Neural cell (in vitro differentiated cells): ENCODE measurements around the gene OR52N1. TPM values are rescaled to one million over a fixed set of nuclear protein-coding genes. Genes with fewer than 3 reads are reported as not detected.
A peak's percentile ranks its signal among the peaks of the same experiment; 100 is the strongest.

Experiments
- H2AFZ ChIP-seq: fragments of 200-600, 300-800 bp; sonication (generic), shearing (Covaris generic); 2 replicates; pipeline ENCODE4 v1.6.0; 2014; ENCODE audit warnings: low read depth, mild to moderate bottlenecking, antibody characterized with exemption, low read length, moderate library complexity
- H3F3A ChIP-seq: fragments of 200-600 bp; shearing (Covaris generic); 2 replicates; pipeline ENCODE4 v1.6.1; 2016; ENCODE audit warnings: mild to moderate bottlenecking, moderate library complexity, mixed read lengths, antibody characterized with exemption, low read length; ENCODE audit not compliant: insufficient read depth, poor library complexity, severe bottlenecking
- H3K27ac ChIP-seq: fragments of 200-600, 300-800 bp; sonication (generic), shearing (Covaris generic); 2 replicates; pipeline ENCODE4 v1.5.1; 2014; ENCODE audit warnings: mild to moderate bottlenecking, low read length, moderate library complexity
- H3K27me3 ChIP-seq: fragments of 300-800, 200-600 bp; sonication (generic), shearing (Covaris generic); 2 replicates; pipeline ENCODE4 v1.6.0; 2014; ENCODE audit warnings: mild to moderate bottlenecking, low read depth, low read length, moderate library complexity; ENCODE audit not compliant: insufficient read depth
- H3K36me3 ChIP-seq: fragments of 300-800, 200-600 bp; sonication (generic), shearing (Covaris generic); 2 replicates; pipeline ENCODE4 v1.5.1; 2014; ENCODE audit warnings: mild to moderate bottlenecking, antibody characterized with exemption, low read length, moderate library complexity; ENCODE audit not compliant: insufficient read depth
- H3K4me2 ChIP-seq: fragments of 300-800, 200-600 bp; sonication (generic), shearing (Covaris generic); 2 replicates; pipeline ENCODE4 v1.6.0; 2014; ENCODE audit warnings: mild to moderate bottlenecking, low read length
- H3K4me3 ChIP-seq: fragments of 300-800, 200-600 bp; sonication (generic), shearing (Covaris generic); 2 replicates; pipeline ENCODE4 v1.5.1; 2014; ENCODE audit warnings: mild to moderate bottlenecking, low read length, moderate library complexity
- H3K79me2 ChIP-seq: fragments of 200-600 bp; shearing (Covaris generic); replicated peaks from 2 replicates; pipeline ENCODE4 v1.6.0; 2014; ENCODE audit warnings: mild to moderate bottlenecking, low read length, moderate library complexity; ENCODE audit not compliant: insufficient read depth
- H3K9ac ChIP-seq: fragments of 300-800, 200-600 bp; sonication (generic), shearing (Covaris generic); 2 replicates; pipeline ENCODE4 v1.6.1; 2016; ENCODE audit warnings: mild to moderate bottlenecking, low read length, mixed read lengths
- H3K9me2 ChIP-seq: fragments of 200-600 bp; shearing (Covaris generic); 2 replicates; pipeline ENCODE4 v1.6.1; 2016; ENCODE audit warnings: mild to moderate bottlenecking, low read length, mixed read lengths; ENCODE audit not compliant: insufficient read depth
- H3K9me3 ChIP-seq: fragments of 200-600, 300-800 bp; sonication (generic), shearing (Covaris generic); 2 replicates; pipeline ENCODE4 v1.6.1; 2016; ENCODE audit warnings: mild to moderate bottlenecking, mixed run types, low read length, moderate library complexity, mixed read lengths
- H4K20me1 ChIP-seq: fragments of 200-600 bp; shearing (Covaris generic); 2 replicates; pipeline ENCODE4 v1.6.1; 2016; ENCODE audit warnings: mild to moderate bottlenecking, mixed run types; ENCODE audit not compliant: insufficient read depth
- EP300 ChIP-seq: fragments of 450-650 bp; conservative IDR thresholded peaks from 2 replicates; pipeline ENCODE4 v1.6.1; 2014; ENCODE audit warnings: antibody characterized with exemption, mild to moderate bottlenecking, moderate library complexity; ENCODE audit not compliant: poor library complexity, severe bottlenecking
- EZH2 ChIP-seq: fragments of 200-600, 300-800 bp; shearing (Covaris generic), sonication (generic); IDR thresholded peaks from 2 replicates; pipeline ENCODE4 v1.6.1; 2014; ENCODE audit warnings: antibody characterized with exemption, low read length, borderline replicate concordance, mild to moderate bottlenecking; ENCODE audit not compliant: insufficient read depth, poor library complexity, severe bottlenecking
- MXI1 ChIP-seq: fragments of 450-650 bp; conservative IDR thresholded peaks from 2 replicates; pipeline ENCODE4 v1.6.1; 2014; ENCODE audit warnings: antibody characterized with exemption, mild to moderate bottlenecking; ENCODE audit not compliant: poor library complexity, severe bottlenecking
- POLR2AphosphoS5 ChIP-seq: IDR thresholded peaks from 2 replicates; pipeline ENCODE4 v1.6.1; 2012
- RAD21 ChIP-seq: fragments of 450-650 bp; conservative IDR thresholded peaks from 2 replicates; pipeline ENCODE4 v1.6.1; 2014; ENCODE audit warnings: antibody characterized with exemption, mild to moderate bottlenecking, moderate library complexity
- SMC3 ChIP-seq: fragments of 450-650 bp; conservative IDR thresholded peaks from 2 replicates; pipeline ENCODE4 v1.6.1; 2014; ENCODE audit warnings: antibody characterized with exemption, mild to moderate bottlenecking, moderate library complexity; ENCODE audit not compliant: poor library complexity
- TAF1 ChIP-seq: IDR thresholded peaks from 2 replicates; pipeline ENCODE4 v1.6.1; 2012; ENCODE audit warnings: low read depth
- polyA plus RNA-seq: library from polyadenylated mRNA; depleted of rRNA; stranded (reverse); fragments of >200 nt; gene quantifications from 2 replicates; pipeline ENCODE4 v1.2.3, GENCODE V29; 2014
- TF ChIP-seq, protein P1 (sequence below): fragments of 450-650 bp; IDR thresholded peaks from 2 replicates; pipeline ENCODE4 v1.5.1; 2014; ENCODE audit warnings: antibody characterized with exemption, mild to moderate bottlenecking, moderate library complexity; ENCODE audit not compliant: poor library complexity, severe bottlenecking
- TF ChIP-seq, protein P2 (sequence below): IDR thresholded peaks from 2 replicates; pipeline ENCODE4 v1.6.1; 2012; ENCODE audit warnings: borderline replicate concordance

The OR52N1 gene
- polyA plus RNA-seq, 1 donor from 2014 or later = not detected

DNA sequence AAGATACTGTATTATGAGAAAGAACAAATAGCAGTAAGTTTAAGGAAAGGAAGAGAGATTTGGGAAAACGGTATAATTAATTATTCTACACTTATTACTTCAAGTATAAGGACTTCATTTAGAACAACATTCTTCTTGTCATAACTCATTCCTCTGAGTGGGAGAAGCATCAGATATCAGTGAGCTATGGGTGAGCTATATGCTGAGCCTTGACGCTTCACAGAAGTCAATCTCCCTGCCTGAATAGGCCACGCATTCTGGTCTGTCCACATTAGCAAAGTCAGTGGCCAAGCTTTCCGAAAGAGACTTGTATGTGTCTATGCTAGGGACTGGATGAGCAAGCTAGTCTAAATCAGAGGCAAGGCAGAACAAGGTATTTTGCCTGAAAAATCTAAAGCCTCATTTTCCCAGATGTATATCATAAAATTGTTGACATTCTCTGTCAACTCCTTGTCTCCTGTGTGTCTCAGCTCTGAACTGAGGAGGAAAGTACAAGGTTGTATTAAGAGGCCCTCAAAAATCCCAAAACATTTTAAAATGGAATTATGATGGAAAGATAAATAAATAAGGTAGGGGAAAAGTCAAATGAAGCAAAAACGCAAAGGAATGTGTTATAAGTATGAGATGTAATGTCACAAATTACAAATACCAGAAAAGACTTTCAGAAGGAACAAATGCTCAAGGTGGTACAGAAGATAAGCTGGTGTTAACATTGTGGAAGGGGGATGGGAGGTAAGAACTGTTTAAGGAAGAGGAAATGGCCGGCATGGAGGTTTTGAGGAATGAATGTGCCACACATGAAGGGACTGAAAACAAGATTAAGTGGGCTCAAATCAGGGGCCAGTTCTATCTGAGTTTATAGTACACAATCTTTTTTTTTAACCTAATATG lies 19.1 kb upstream of the OR52N1 start:
- no peaks in the 10 kb centered on the region for H3K9me3 ChIP-seq

DNA sequence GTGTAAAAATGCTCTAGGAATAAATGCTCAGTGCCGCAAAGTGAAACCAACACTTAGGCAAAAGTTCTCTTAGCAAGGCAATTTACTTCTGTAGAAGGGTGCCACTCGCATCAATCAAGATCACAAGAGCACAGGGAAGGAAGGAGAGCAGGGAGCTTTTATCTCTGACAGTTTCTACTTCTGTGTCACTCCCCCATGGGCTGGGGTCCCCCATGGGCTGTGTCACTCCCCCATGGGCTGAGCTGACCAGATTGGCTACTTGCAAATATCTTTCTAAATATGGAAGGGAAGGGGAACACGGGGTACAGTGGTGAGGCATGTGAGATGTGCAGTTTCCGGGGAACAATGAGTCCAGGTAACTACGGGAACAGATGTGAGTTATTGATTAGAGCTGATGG lies 18.1 kb upstream of the OR52N1 start:
- Histone ChIP-seq H4K20me1 (no peaks in the 10 kb centered on the region), H3F3A (no peaks in the 10 kb centered on the region), H3K9me3 (no peaks in the 10 kb centered on the region), H3K36me3 (no peaks in the 10 kb centered on the region), H3K4me3 (peak overlapping the region; percentile 61), H3K9ac (no peak overlapping the region), H3K79me2 (no peaks in the 10 kb centered on the region), H3K27me3 (no peaks in the 10 kb centered on the region), H3K27ac (no peak overlapping the region), H2AFZ (no peak overlapping the region), H3K9me2 (no peaks in the 10 kb centered on the region), H3K4me2 (no peak overlapping the region)
- TF ChIP-seq, protein P1, sequence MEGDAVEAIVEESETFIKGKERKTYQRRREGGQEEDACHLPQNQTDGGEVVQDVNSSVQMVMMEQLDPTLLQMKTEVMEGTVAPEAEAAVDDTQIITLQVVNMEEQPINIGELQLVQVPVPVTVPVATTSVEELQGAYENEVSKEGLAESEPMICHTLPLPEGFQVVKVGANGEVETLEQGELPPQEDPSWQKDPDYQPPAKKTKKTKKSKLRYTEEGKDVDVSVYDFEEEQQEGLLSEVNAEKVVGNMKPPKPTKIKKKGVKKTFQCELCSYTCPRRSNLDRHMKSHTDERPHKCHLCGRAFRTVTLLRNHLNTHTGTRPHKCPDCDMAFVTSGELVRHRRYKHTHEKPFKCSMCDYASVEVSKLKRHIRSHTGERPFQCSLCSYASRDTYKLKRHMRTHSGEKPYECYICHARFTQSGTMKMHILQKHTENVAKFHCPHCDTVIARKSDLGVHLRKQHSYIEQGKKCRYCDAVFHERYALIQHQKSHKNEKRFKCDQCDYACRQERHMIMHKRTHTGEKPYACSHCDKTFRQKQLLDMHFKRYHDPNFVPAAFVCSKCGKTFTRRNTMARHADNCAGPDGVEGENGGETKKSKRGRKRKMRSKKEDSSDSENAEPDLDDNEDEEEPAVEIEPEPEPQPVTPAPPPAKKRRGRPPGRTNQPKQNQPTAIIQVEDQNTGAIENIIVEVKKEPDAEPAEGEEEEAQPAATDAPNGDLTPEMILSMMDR = no peak
- TF ChIP-seq RAD21 (no peak), TAF1 (no peak), SMC3 (no peak), EZH2 (no peak)

More for the DNA sequence above, 19.1 kb upstream of the OR52N1 start:
- no peaks in the 10 kb centered on the region for H4K20me1 ChIP-seq
- H3F3A ChIP-seq = no peaks in the 10 kb centered on the region
- no peaks in the 10 kb centered on the region for H3K9me2 ChIP-seq
- H2AFZ ChIP-seq = no peak overlapping the region
- no peak overlapping the region for H3K9ac ChIP-seq
- no peak overlapping the region for H3K4me2 ChIP-seq
- TF ChIP-seq MXI1 (no peak), RAD21 (no peak), TAF1 (no peak), EZH2 (no peak), SMC3 (no peak), EP300 (no peak), POLR2AphosphoS5 (no peak)
- TF ChIP-seq, protein P1 = no peak
- TF ChIP-seq, protein P2, sequence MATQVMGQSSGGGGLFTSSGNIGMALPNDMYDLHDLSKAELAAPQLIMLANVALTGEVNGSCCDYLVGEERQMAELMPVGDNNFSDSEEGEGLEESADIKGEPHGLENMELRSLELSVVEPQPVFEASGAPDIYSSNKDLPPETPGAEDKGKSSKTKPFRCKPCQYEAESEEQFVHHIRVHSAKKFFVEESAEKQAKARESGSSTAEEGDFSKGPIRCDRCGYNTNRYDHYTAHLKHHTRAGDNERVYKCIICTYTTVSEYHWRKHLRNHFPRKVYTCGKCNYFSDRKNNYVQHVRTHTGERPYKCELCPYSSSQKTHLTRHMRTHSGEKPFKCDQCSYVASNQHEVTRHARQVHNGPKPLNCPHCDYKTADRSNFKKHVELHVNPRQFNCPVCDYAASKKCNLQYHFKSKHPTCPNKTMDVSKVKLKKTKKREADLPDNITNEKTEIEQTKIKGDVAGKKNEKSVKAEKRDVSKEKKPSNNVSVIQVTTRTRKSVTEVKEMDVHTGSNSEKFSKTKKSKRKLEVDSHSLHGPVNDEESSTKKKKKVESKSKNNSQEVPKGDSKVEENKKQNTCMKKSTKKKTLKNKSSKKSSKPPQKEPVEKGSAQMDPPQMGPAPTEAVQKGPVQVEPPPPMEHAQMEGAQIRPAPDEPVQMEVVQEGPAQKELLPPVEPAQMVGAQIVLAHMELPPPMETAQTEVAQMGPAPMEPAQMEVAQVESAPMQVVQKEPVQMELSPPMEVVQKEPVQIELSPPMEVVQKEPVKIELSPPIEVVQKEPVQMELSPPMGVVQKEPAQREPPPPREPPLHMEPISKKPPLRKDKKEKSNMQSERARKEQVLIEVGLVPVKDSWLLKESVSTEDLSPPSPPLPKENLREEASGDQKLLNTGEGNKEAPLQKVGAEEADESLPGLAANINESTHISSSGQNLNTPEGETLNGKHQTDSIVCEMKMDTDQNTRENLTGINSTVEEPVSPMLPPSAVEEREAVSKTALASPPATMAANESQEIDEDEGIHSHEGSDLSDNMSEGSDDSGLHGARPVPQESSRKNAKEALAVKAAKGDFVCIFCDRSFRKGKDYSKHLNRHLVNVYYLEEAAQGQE = no peak
- no peaks in the 10 kb centered on the region for H3K36me3 ChIP-seq
- no peak overlapping the region for H3K27ac ChIP-seq
- no peaks in the 10 kb centered on the region for H3K27me3 ChIP-seq
- no peak overlapping the region for H3K4me3 ChIP-seq
- H3K79me2 ChIP-seq = no peaks in the 10 kb centered on the region
